ENCODE results near the gene BARX1. TPM values are rescaled to one million over a fixed set of nuclear protein-coding genes. Genes with fewer than 3 reads are reported as not detected.

The BARX1 gene
- total and polyA plus RNA-seq, 7 donors: not detected

GRCh38 chr9:93958121-93958818, 3.1 kb upstream of the BARX1 start:
- H3K4me3 ChIP-seq: peak overlapping the region; percentile 33
- ATAC-seq (no peak), DNase-seq (no peak)
- 52 to 56% (median 54%) methylated on average over 36 to 49 of the region's 49 CpGs for WGBS, 3 donors
- no peak overlapping the region for H3K27ac ChIP-seq
- intact Hi-C loops (cut with DNase I): no loop called here
- no peaks in the 10 kb centered on the region for H3K36me3 ChIP-seq (ENCODE audit: insufficient read depth in 1 of 2, low read depth in 1 of 2)
- H3K9me3 ChIP-seq: no peaks in the 10 kb centered on the region
- no peak for TF ChIP-seq CTCF (IDR thresholded peaks at IDR 0.05)
- H3K4me1 ChIP-seq: peaks cover 4% of the 10 kb centered on the region
- H3K27me3 ChIP-seq (ENCODE audit: insufficient read depth in 3 of 3, low read length in 2 of 3): peaks cover 0 to 77% (median 36%) of the 10 kb centered on the region in 3 donors

GRCh38 chr9:93955981-93956784, 1.0 kb upstream of the BARX1 start:
- DNase-seq (no peak), ATAC-seq (no peak)
- Histone ChIP-seq H3K27me3 (ENCODE audit: insufficient read depth in 3 of 3, low read length in 2 of 3) (peaks cover 0 to 94% (median 53%) of the 10 kb centered on the region in 3 donors), H3K4me3 (peak overlapping the region; percentile 50), H3K9me3 (no peaks in the 10 kb centered on the region), H3K27ac (no peak overlapping the region), H3K4me1 (peaks cover 21% of the 10 kb centered on the region), H3K36me3 (ENCODE audit: insufficient read depth in 1 of 2, low read depth in 1 of 2) (no peaks in the 10 kb centered on the region)
- TF ChIP-seq CTCF (IDR thresholded peaks at IDR 0.05): no peak
- intact Hi-C loops (cut with DNase I): no loop called here
- WGBS, 3 donors: 47 to 54% (median 50%) methylated on average over 12 of the region's 12 CpGs

GRCh38 chr9:93954434-93955061, 607 bp downstream of the BARX1 start:
- Histone ChIP-seq H3K27ac (no peak overlapping the region), H3K27me3 (ENCODE audit: insufficient read depth in 3 of 3, low read length in 2 of 3) (peaks cover 0 to 93% (median 57%) of the 10 kb centered on the region in 3 donors), H3K9me3 (no peaks in the 10 kb centered on the region), H3K4me3 (peak overlapping the region; percentile 46), H3K36me3 (ENCODE audit: insufficient read depth in 1 of 2, low read depth in 1 of 2) (no peaks in the 10 kb centered on the region), H3K4me1 (peaks cover 25% of the 10 kb centered on the region)
- intact Hi-C loops (cut with DNase I): no loop called here
- WGBS, 3 donors: 23 to 29% (median 25%) methylated on average over 49 to 67 of the region's 67 CpGs
- no peak for DNase-seq
- no peak for ATAC-seq
- TF ChIP-seq CTCF (IDR thresholded peaks at IDR 0.05): no peak

GRCh38 chr9:93953496-93954433, 1.4 kb downstream of the BARX1 start:
- Histone ChIP-seq H3K27me3 (ENCODE audit: insufficient read depth in 3 of 3, low read length in 2 of 3) (peaks cover 0 to 93% (median 63%) of the 10 kb centered on the region in 3 donors), H3K9me3 (no peaks in the 10 kb centered on the region), H3K4me3 (peak overlapping the region; percentile 22), H3K36me3 (ENCODE audit: insufficient read depth in 1 of 2, low read depth in 1 of 2) (no peaks in the 10 kb centered on the region), H3K27ac (no peak overlapping the region), H3K4me1 (peaks cover 24% of the 10 kb centered on the region)
- WGBS, 3 donors: 65 to 73% (median 67%) methylated on average over 44 to 49 of the region's 49 CpGs
- ATAC-seq (no peak), DNase-seq (no peak)
- TF ChIP-seq CTCF (IDR thresholded peaks at IDR 0.05): no peak
- intact Hi-C loops (cut with DNase I): no loop called here
